Measurements from ENCODE around the gene NCF4. TPM values are rescaled to one million over a fixed set of nuclear protein-coding genes. Genes with fewer than 3 reads are reported as not detected.

Gene NCF4
- total and polyA plus RNA-seq, 2 of the 4 experiments (the other 2 are of a cell fraction): not detected

GRCh38 chr22:36926309-36926708, 65.5 kb downstream of the NCF4 start:
- Histone ChIP-seq H3K36me3 (ENCODE audit: control insufficient read depth, insufficient read depth, low read length) (no peaks in the 10 kb centered on the region), H3K27me3 (ENCODE audit: control insufficient read depth, insufficient read depth, low read length) (peaks cover 43% of the 10 kb centered on the region), H3K4me1 (ENCODE audit: control insufficient read depth, insufficient read depth, low read length) (no peaks in the 10 kb centered on the region), H4K91ac (ENCODE audit: insufficient read depth, low read depth, low read length) (no peak overlapping the region), H3K27ac (ENCODE audit: insufficient read depth, low read length) (no peak overlapping the region), H2AK9ac (replicated peaks; ENCODE audit: low read depth, low read length, poor library complexity) (no peak overlapping the region), H3K79me1 (ENCODE audit: low read depth in 1 of 2, low read length in 2 of 2) (no peaks in the 10 kb centered on the region), H2AFZ (replicated peaks; ENCODE audit: low read length, poor library complexity) (no peak overlapping the region), H3K9me3 (ENCODE audit: control insufficient read depth, insufficient read depth, low read length) (no peaks in the 10 kb centered on the region), H3K9me1 (ENCODE audit: insufficient read depth, low read length) (no peaks in the 10 kb centered on the region), H3K18ac (ENCODE audit: low read depth, low read length) (no peak overlapping the region), H3K23ac (ENCODE audit: low read depth, low read length) (no peak overlapping the region), H3K4ac (ENCODE audit: low read depth, low read length) (no peak overlapping the region), H3K14ac (replicated peaks; ENCODE audit: low read depth, low read length) (no peak overlapping the region), H2BK120ac (ENCODE audit: low read depth, low read length) (no peak overlapping the region), H3K4me3 (ENCODE audit: insufficient read depth, low read depth, low read length) (no peak overlapping the region), H2BK15ac (ENCODE audit: low read depth, low read length) (no peak overlapping the region), H2AK5ac (ENCODE audit: low read depth, low read length) (no peak overlapping the region), H4K5ac (ENCODE audit: low read depth, low read length) (no peak overlapping the region), H4K8ac (ENCODE audit: low read depth in 2 of 2, low read length in 2 of 2) (no peak overlapping the region), H2BK5ac (ENCODE audit: low read depth, low read length, poor library complexity, severe bottlenecking) (no peak overlapping the region), H4K20me1 (ENCODE audit: insufficient read depth, low read length) (no peaks in the 10 kb centered on the region), H3K9ac (ENCODE audit: low read depth, low read length) (no peak overlapping the region), H3K4me2 (ENCODE audit: low read depth, low read length) (no peak overlapping the region), H3K56ac (ENCODE audit: extremely low read depth, insufficient read depth, low read length) (no peak overlapping the region), H2BK20ac (ENCODE audit: low read depth, low read length) (no peak overlapping the region)
- no TSS peak for BruUV-seq (replicated peaks)
- dilution Hi-C loops (cut with HindIII; ENCODE audit: low sequenced_read_pairs, unreplicated experiment): no loop called here
- TF ChIP-seq ELK1 (IDR thresholded peaks at IDR 0.05; ENCODE audit: borderline replicate concordance, low read depth, low read length) (no peak), MXI1 (IDR thresholded peaks at IDR 0.05; ENCODE audit: borderline replicate concordance, low read depth, low read length) (no peak), BHLHE40 (IDR thresholded peaks at IDR 0.05; ENCODE audit: low read depth, low read length) (no peak)
- POLR2A ChIA-PET (ENCODE audit: unreplicated experiment): interaction anchor here (0.6 kb wide), 1 partner anchor 12 kb away, joined by 3 read pairs; no protein-coding TSS in a partner anchor
- 29% methylated on average over 1 of the region's 6 CpGs; no CpG with 5 or more reads in 1 of the 2 experiments for WGBS, 2 experiments (ENCODE audit: extremely low coverage in 2 of 2, insufficient read length in 1 of 2)
- intact Hi-C loops (cut with micrococcal nuclease): no loop called here
- no peak for ATAC-seq (ENCODE audit: low read depth)
- in situ Hi-C loops (cut with MboI; ENCODE audit: low sequenced_read_pairs): no loop called here
- CTCF ChIA-PET: no interaction called here
- DNase-seq: no peak

Data from IMR-90 (cell line).